ENCODE data around the gene FERMT3.

Gene FERMT3

DNA sequence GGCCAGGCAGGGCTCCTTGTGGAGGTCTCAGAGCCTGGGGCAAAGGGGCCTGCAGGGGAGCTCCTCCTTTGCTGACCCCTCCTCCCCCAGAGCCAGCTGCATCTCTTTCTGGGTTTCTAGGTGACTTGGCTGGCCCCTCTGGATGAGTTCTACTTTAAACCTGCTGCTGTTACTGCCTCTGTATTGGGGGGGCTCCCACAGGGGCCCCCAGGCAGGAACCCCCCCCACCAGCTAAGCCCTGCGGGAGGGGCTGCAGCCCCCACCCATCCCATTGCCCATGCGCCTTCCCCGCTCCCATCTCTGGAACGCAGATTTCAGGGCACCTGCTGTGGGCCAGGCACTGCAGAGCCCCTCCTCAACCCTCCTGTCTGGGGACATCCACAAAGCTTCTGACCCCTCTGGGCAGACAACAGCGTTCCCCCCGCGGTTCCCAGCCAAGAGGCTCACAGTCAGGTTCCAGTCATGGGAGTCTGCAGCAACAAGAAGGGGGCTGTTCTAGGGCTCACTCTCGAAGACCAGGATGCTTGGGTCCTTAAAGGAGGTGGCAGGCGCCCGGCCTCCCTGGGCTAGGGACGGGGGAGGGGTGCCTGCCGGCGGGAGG lies 44.0 kb downstream of the FERMT3 start:
- H3K36me3 Mint-ChIP-seq: peaks cover 0 to 12% of the 10 kb centered on the region in 2 donors
- DNase-seq: no peak

GRCh38 chr11:64251016-64251752 lies 44.7 kb downstream of the FERMT3 start, which contains the start of gene PLCB3:
PLCB3 (plus strand) TSS chr11:64251530; CDS start chr11:64251650, 120 bp downstream.
- Mint-ChIP-seq H3K4me3 (peak within 1 kb of the TSS; percentile 93 to 96), H3K27me3 (no peaks in the 10 kb centered on the region), H3K4me1 (peaks cover 23 to 55% of the 10 kb centered on the region in 2 donors), H3K9me3 (no peaks in the 10 kb centered on the region), H3K36me3 (peaks cover 1 to 7% of the 10 kb centered on the region in 2 donors), H3K27ac (peak within 1 kb of the TSS; percentile 89)
- ATAC-seq (replicated peaks): peak; percentile 65
- no peak for DNase-seq

More for the DNA sequence above, 44.0 kb downstream of the FERMT3 start:
- Mint-ChIP-seq H3K27ac (no peak overlapping the region), H3K9me3 (no peaks in the 10 kb centered on the region), H3K27me3 (no peaks in the 10 kb centered on the region), H3K4me3 (peak overlapping the region; percentile 82 to 86), H3K4me1 (peaks cover 23 to 55% of the 10 kb centered on the region in 2 donors)
- no peak for ATAC-seq (replicated peaks)

- H3K4me3 Mint-ChIP-seq: peak overlapping the region; percentile 93 to 96
- ATAC-seq (replicated peaks): no peak
- H3K4me1 Mint-ChIP-seq: peaks cover 23 to 55% of the 10 kb centered on the region in 2 donors
- no peaks in the 10 kb centered on the region for H3K27me3 Mint-ChIP-seq
- peaks cover 4 to 9% of the 10 kb centered on the region in 2 donors for H3K36me3 Mint-ChIP-seq
- H3K9me3 Mint-ChIP-seq: no peaks in the 10 kb centered on the region
- H3K27ac Mint-ChIP-seq: peak overlapping the region; percentile 89
- no peak for DNase-seq
Observed at GRCh38 chr11:64251753-64252002, 45.2 kb downstream of the FERMT3 start.

- no peak for DNase-seq
- peaks cover 5 to 10% of the 10 kb centered on the region in 2 donors for H3K36me3 Mint-ChIP-seq
- no peaks in the 10 kb centered on the region for H3K9me3 Mint-ChIP-seq
- peaks cover 20 to 49% of the 10 kb centered on the region in 2 donors for H3K4me1 Mint-ChIP-seq
- peak overlapping the region; percentile 93 to 96 for H3K4me3 Mint-ChIP-seq
- no peaks in the 10 kb centered on the region for H3K27me3 Mint-ChIP-seq
- H3K27ac Mint-ChIP-seq: peak overlapping the region; percentile 89
- ATAC-seq (replicated peaks): no peak
Observed at GRCh38 chr11:64252003-64252872, 45.7 kb downstream of the FERMT3 start.

GRCh38 chr11:64253043-64253442 lies 46.5 kb downstream of the FERMT3 start:
- no peaks in the 10 kb centered on the region for H3K9me3 Mint-ChIP-seq
- ATAC-seq (replicated peaks) (no peak), DNase-seq (no peak)
- no peaks in the 10 kb centered on the region for H3K27me3 Mint-ChIP-seq
- H3K4me3 Mint-ChIP-seq: no peak overlapping the region
- peaks cover 16 to 41% of the 10 kb centered on the region in 2 donors for H3K4me1 Mint-ChIP-seq
- H3K27ac Mint-ChIP-seq: peak overlapping the region; percentile 14
- peaks cover 11 to 17% of the 10 kb centered on the region in 2 donors for H3K36me3 Mint-ChIP-seq

DNA sequence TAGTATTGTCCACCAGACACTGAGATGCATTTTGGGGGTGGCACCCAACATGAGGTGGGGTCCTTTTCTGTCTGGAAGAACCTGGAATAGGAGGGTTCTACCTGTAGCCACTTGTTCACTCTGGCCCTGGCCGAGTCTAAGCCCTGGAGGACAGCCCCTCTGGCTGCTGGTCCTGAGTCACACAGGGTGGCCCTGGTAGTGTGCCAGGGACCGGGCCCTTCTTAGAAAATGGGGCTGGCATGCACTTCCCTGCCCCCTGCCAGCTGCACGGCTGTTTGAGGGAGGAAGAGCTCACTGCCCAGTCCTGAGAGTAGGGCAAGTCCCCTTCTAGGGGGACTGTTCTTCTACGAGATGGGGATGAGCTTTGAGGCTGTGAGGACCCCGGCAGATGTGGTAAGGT lies 47.0 kb downstream of the FERMT3 start:
- DNase-seq (no peak), ATAC-seq (replicated peaks) (no peak)
- H3K27ac Mint-ChIP-seq: peak overlapping the region; percentile 14
- H3K9me3 Mint-ChIP-seq: no peaks in the 10 kb centered on the region
- H3K4me3 Mint-ChIP-seq: no peak overlapping the region
- H3K27me3 Mint-ChIP-seq: no peaks in the 10 kb centered on the region
- H3K4me1 Mint-ChIP-seq: peaks cover 16 to 41% of the 10 kb centered on the region in 2 donors
- H3K36me3 Mint-ChIP-seq: peaks cover 15 to 19% of the 10 kb centered on the region in 2 donors

DNA sequence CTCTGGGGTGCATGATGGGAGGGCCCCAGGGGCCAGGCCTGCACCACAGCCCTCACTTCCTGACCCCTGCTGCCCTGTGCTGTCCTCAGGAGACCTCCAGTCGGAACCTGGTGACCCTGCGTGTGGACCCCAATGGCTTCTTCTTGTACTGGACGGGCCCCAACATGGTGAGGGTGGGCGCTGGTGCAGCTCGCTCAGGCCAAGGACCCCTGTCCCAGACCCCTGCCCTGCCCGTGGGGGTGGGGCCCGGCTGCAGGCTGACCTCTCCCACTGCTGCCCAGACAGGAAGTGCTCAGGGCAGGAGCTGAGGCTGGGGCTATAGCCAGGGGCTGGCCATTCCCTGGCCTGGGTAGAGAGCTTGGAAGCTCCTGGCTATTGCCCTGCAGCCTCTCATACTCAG lies 47.8 kb downstream of the FERMT3 start:
- ATAC-seq (replicated peaks): no peak
- H3K36me3 Mint-ChIP-seq: peaks cover 19 to 25% of the 10 kb centered on the region in 2 donors
- peaks cover 18 to 38% of the 10 kb centered on the region in 2 donors for H3K4me1 Mint-ChIP-seq
- no peak for DNase-seq
- no peaks in the 10 kb centered on the region for H3K9me3 Mint-ChIP-seq
- no peaks in the 10 kb centered on the region for H3K27me3 Mint-ChIP-seq
- H3K27ac Mint-ChIP-seq: no peak overlapping the region
- no peak overlapping the region for H3K4me3 Mint-ChIP-seq

- no peak for DNase-seq
- H3K27me3 Mint-ChIP-seq: no peaks in the 10 kb centered on the region
- H3K4me1 Mint-ChIP-seq: peaks cover 28 to 45% of the 10 kb centered on the region in 2 donors
- peaks cover 29 to 36% of the 10 kb centered on the region in 2 donors for H3K36me3 Mint-ChIP-seq
- H3K27ac Mint-ChIP-seq: no peak overlapping the region
- no peak for ATAC-seq (replicated peaks)
- no peak overlapping the region for H3K4me3 Mint-ChIP-seq
- H3K9me3 Mint-ChIP-seq: no peaks in the 10 kb centered on the region
Observed at GRCh38 chr11:64255135-64256128, 48.9 kb downstream of the FERMT3 start.

GRCh38 chr11:64256300-64256699 lies 49.8 kb downstream of the FERMT3 start:
- ATAC-seq (replicated peaks) (no peak), DNase-seq (no peak)
- Mint-ChIP-seq H3K36me3 (peaks cover 29 to 41% of the 10 kb centered on the region in 2 donors), H3K4me3 (no peak overlapping the region), H3K4me1 (peaks cover 26 to 37% of the 10 kb centered on the region in 2 donors), H3K27me3 (no peaks in the 10 kb centered on the region), H3K27ac (no peak overlapping the region), H3K9me3 (no peaks in the 10 kb centered on the region)

DNA sequence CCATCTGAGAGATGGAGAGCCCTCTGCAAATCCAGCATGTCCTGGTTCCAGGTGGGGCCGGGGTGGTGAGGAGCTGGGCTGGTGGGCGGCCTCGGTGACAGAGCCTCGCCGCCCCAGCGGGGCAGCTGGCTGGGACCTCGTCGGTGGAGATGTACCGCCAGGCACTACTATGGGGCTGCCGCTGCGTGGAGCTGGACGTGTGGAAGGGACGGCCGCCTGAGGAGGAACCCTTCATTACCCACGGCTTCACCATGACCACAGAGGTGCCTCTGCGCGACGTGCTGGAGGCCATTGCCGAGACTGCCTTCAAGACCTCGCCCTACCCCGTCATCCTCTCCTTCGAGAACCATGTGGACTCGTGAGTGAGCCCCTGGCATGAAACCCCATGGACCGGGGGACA lies 51.8 kb downstream of the FERMT3 start:
- no peak for ATAC-seq (replicated peaks)
- Mint-ChIP-seq H3K27ac (no peak overlapping the region), H3K36me3 (peaks cover 33 to 59% of the 10 kb centered on the region in 2 donors), H3K4me3 (no peak overlapping the region), H3K4me1 (peaks cover 18 to 24% of the 10 kb centered on the region in 2 donors), H3K27me3 (no peaks in the 10 kb centered on the region), H3K9me3 (no peaks in the 10 kb centered on the region)
- DNase-seq: no peak

- DNase-seq (no peak), ATAC-seq (replicated peaks) (no peak)
- H3K4me3 Mint-ChIP-seq: peak overlapping the region in 1 of 2 donors; percentile 40
- peaks cover 35 to 61% of the 10 kb centered on the region in 2 donors for H3K36me3 Mint-ChIP-seq
- H3K27me3 Mint-ChIP-seq: no peaks in the 10 kb centered on the region
- peaks cover 13 to 17% of the 10 kb centered on the region in 2 donors for H3K4me1 Mint-ChIP-seq
- no peaks in the 10 kb centered on the region for H3K9me3 Mint-ChIP-seq
- no peak overlapping the region for H3K27ac Mint-ChIP-seq
Observed at GRCh38 chr11:64258946-64259532, 52.5 kb downstream of the FERMT3 start.

DNA sequence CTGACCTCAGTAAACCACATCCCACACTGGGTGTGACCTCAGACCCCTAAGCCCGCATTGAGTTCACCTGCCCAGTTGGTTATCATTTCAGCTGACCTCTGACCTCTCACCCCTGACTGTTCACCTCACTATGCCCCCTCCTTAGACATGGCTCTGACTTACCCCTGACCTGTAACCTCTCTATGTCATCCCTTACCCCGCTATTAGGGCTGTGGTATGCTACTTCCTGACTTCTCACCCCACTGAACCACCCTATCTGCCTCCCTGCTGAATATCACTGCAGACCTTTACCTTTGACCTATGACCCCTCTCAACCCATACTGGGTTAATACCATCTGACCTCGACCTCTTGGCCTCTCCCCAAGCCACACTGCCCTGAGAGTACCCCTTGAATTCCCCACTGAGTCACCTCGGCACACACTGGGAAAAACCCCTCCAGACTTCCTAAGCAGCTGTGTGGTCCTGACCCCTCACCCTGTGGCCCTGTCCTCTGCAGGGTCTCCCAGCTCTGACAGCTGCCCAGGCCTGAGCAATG lies 53.1 kb downstream of the FERMT3 start:
- H3K4me3 Mint-ChIP-seq: peak overlapping the region; percentile 22 to 40
- H3K9me3 Mint-ChIP-seq: no peaks in the 10 kb centered on the region
- peaks cover 37 to 63% of the 10 kb centered on the region in 2 donors for H3K36me3 Mint-ChIP-seq
- ATAC-seq (replicated peaks): peak; percentile 69 to 76
- H3K27me3 Mint-ChIP-seq: no peaks in the 10 kb centered on the region
- H3K4me1 Mint-ChIP-seq: peaks cover 12 to 15% of the 10 kb centered on the region in 2 donors
- H3K27ac Mint-ChIP-seq: peak overlapping the region; percentile 31
- DNase-seq: no peak

DNA sequence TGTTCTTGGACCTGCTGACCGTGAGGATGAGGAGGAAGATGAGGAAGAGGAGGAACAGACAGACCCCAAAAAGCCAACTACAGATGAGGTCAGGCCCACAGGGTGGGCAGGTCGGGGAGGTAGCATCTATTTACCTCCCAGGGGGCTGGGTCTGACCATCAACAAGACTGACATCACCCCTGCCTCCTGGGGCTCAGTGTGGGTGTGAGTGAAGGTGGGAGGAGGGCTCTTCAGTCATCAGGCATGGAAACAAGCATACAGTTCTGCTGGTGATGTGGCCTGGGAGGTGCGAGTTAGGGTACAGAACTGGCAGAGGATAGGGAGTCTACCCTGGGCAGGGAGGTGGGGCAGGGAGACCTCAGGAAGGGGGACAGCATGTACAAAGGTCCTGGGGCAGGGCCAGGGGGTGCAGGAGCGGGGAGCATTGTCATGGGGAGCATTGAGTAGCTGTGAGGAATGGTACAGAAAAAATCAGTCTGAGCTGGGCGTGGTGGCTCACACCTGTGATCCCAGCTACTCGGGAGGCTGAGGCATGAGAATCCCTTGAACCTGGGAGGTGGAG lies 53.7 kb downstream of the FERMT3 start:
- H3K9me3 Mint-ChIP-seq: no peaks in the 10 kb centered on the region
- H3K27me3 Mint-ChIP-seq: no peaks in the 10 kb centered on the region
- peaks cover 38 to 63% of the 10 kb centered on the region in 2 donors for H3K36me3 Mint-ChIP-seq
- H3K4me1 Mint-ChIP-seq: peaks cover 12 to 16% of the 10 kb centered on the region in 2 donors
- DNase-seq (no peak), ATAC-seq (replicated peaks) (peak; percentile 68 to 74)
- peak overlapping the region; percentile 31 for H3K27ac Mint-ChIP-seq
- H3K4me3 Mint-ChIP-seq: peak overlapping the region in 1 of 2 donors; percentile 22

Measured in stimulated activated naive B cell treated with anti-CD40 and anti-IgM and Interleukin-4, amounts not matched to agents 10 μg/mL and 1 μg/mL and 100 μg/mL, for 72 hours (primary cell).